Neural cell (in vitro differentiated cells): Measurements from ENCODE around the gene APOL5.

Experiments
- CTCF ChIP-seq: fragments of 450-650 bp; IDR thresholded peaks from 2 replicates; pipeline ENCODE4 v1.5.1; 2014; ENCODE audit warnings: antibody characterized with exemption, mild to moderate bottlenecking, moderate library complexity; ENCODE audit not compliant: poor library complexity, severe bottlenecking
- EP300 ChIP-seq: fragments of 450-650 bp; conservative IDR thresholded peaks from 2 replicates; pipeline ENCODE4 v1.6.1; 2014; ENCODE audit warnings: antibody characterized with exemption, mild to moderate bottlenecking, moderate library complexity; ENCODE audit not compliant: poor library complexity, severe bottlenecking

- TF ChIP-seq EP300, result no peak
- no peak for TF ChIP-seq CTCF
Measured at GRCh38 chr22:35684732-35685131, 32.9 kb upstream of the APOL5 start.
